GM18508 (cell line): ENCODE measurements around the gene SERPING1.

ENCODE experiments used
- ATAC-seq: cut with Tn5 transposase; IDR thresholded peaks from one replicate; pipeline ENCODE4 v1.9.1; 2021; ENCODE audit warnings: moderate number of reproducible peaks; ENCODE audit not compliant: insufficient read depth, unreplicated experiment

Gene SERPING1

DNA sequence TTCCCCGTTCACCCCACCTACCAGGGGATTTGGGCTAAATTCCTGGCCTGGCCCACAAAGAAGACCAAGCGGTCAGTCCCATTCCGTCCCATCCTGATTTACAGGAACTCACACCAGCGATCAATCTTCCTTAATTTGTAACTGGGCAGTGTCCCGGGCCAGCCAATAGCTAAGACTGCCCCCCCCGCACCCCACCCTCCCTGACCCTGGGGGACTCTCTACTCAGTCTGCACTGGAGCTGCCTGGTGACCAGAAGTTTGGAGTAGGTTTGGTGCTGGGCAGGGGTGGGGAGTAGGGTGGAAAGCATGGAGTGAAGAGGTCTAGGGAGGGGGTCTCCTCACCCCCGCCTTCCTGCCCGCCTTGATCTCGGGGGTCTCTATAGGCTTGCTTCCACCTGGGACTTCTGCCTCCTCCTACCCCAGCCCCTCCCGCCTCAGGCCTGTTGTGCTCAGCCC lies at the start of gene SERPING1:
TSS of gene SERPING1 (plus strand) at position 225 of the 455 bp plus-strand sequence. CDS start 586 bp downstream, outside the sequence.
- no peak for ATAC-seq

- peak; percentile 84 for ATAC-seq
These were observed 49.6 kb upstream of the SERPING1 start for GRCh38 chr11:57547854-57548377.

DNA sequence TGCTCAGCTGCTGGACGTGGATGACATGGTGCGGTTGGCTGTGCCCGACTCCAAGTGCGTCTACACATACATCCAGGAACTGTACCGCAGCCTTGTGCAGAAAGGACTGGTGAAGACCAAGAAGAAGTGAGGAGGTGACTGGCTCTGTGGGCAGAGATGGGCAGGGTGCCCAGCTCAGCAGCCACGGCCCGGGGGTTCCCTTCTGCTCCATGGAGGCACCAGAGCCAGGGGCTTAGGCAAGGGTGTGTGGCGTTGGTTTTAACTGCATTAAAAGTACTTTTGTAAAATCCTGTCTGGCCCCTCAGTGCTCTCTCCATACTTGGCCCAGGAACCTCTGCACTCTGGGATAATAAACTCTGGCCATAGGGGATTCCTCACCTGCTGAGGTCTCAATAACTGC lies 47.5 kb upstream of the SERPING1 start:
- no peak for ATAC-seq

GRCh38 chr11:57551941-57552340 lies 45.5 kb upstream of the SERPING1 start:
- no peak for ATAC-seq

- no peak for ATAC-seq
These were observed 45.0 kb upstream of the SERPING1 start for GRCh38 chr11:57552479-57552878.

DNA sequence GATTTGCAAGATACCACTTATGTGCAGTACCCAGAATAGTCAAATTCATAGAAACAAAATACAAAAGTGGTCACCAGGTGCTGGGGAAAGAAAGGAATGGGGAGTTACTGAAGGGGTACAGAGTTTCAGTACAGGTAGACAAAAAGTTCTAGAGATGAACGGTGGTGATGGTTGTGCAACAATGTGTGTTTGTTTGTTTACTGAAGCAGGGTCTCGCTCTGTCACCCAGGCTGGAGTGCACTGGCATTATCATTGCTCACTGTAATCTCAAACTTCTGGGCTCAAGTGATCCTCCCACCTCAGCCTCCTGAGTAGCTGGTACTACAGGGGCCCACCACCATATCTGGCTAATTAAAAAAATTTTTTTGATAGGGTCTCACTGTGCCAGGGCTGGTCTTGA lies 42.1 kb upstream of the SERPING1 start:
- ATAC-seq: no peak

DNA sequence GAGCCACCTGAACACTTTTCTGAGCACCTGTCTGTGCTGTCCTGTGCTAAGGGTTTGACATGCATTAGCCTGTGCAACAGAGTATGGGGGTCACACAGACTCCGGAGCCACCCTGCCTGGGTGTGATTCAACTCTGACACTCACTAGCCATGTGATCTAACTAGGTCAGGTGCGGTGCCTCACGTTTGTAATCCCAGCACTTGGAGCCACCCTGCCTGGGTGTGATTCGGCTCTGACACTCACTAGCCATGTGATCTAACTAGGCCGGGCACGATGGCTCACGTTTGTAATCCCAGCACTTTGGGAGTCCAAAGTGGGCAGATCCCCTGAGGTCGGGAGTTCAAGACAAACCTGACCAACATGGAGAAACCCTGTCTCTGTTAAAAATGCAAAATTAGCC lies 41.4 kb upstream of the SERPING1 start:
- no peak for ATAC-seq

DNA sequence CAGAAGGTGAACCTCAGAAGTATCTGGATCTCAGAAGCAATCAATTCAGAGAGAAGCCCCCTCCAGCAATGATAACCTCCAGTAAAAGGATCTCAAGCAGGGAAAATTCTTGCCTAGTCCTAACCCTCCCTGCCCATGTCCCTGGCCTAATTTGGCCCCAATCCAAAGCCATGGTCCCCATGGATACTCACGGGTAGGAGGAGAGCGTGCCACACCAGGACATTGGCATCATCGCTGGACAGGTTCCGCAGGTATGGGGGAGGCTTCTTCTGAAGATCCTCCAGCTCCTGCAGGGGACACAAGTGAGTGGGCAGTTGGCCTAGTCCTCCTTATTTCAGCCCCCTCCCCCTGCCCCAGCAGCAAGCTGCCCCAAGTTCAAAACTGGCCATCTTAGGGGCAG lies 37.3 kb upstream of the SERPING1 start:
- no peak for ATAC-seq

GRCh38 chr11:57562596-57562995 lies 34.9 kb upstream of the SERPING1 start:
- ATAC-seq: no peak

DNA sequence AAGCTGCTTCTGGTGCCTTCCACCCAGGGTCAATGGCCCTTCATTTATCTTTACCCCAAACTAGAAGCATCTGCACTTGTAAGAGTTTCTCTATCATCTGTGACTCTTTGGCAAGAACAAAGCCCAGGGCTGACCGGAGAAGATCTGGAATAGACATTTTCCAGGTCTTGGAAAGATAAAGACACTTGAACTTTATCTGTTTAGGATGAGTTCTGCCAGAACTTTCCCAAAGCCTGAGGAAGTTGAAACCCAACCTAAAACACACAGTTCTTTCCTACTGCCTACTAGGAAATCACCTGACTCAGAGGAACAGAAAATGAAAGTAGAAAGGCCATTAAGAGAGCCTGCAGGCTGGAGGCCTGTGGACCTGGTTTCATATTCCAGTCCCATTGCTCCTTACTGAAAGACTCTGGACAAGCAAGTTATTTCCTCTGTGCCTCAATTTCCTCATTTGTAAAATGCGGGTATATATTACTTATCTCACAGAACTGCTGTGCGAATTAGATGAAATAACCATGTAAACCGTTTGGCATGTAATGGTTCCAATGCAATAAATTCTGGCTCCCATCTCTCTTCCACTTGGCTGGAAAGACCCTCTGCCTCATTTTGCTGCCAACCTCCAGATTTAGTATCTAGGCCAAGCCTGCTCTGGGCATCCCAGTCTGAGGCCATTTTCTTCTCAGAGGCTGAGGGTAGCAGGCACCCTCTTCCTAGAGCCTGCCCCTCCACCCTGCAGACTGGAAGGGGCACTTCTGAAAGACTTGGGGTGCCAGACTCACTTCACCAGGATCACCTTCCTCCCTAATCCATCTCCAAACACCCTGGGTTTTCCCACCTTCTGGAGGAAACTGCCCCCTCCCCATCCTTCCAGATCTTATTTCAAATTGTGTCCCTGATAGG lies 31.2 kb upstream of the SERPING1 start:
- peak; percentile 72 for ATAC-seq

- no peak for ATAC-seq
These were observed 30.5 kb upstream of the SERPING1 start for GRCh38 chr11:57566905-57567514.

GRCh38 chr11:57567515-57568329 lies 29.8 kb upstream of the SERPING1 start, which contains the start of gene UBE2L6:
Gene UBE2L6, minus strand, starts transcription at chr11:57567672. Its CDS starts 61 bp downstream, at chr11:57567611.
- ATAC-seq: peak; percentile 10

DNA sequence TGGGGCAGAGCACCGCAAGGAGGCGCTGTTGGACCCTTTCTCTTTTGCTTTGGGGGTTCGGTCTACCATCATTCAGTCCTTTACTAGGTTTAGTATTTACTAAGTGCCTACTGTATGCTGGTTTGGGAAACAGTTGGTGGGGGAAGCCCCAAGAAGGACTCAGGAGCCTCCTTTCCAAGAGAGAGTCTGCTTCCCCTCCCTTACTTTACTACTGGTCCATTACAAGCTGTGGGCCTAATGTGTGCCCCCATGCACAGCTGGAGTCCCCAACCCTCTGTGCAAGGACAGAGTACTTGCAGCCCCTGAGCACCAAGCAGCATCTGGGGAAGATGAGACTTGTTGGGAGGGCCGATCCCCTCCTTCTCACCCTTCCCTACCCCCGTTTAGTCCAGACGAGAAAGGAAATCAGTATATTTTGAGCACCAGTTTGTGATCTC lies 29.1 kb upstream of the SERPING1 start:
- ATAC-seq: peak; percentile 58

GRCh38 chr11:57571606-57572005 lies 25.9 kb upstream of the SERPING1 start:
- no peak for ATAC-seq

GRCh38 chr11:57574061-57574460 lies 23.4 kb upstream of the SERPING1 start:
- ATAC-seq: no peak

GRCh38 chr11:57584341-57584740 lies 13.1 kb upstream of the SERPING1 start:
- no peak for ATAC-seq

DNA sequence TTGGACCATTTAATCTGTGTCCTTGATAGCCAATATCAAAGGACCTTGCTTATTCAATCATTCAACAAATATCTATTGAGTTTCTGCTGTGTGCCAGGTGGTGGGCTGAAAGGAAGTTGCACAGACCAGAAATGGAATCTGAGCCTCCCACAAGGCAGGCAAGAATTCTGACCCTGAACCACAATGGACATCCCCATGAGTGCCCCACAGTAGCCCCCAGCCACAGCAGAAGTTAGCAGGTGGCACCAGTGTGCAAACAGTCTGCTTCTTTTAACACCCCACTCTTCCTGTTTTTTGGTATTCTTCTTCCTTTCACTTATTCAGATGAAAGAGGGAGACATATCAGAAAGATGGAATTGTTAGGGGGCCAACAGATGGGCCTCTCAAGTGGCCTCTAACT lies 12.2 kb upstream of the SERPING1 start:
- no peak for ATAC-seq

GRCh38 chr11:57586711-57587245 lies 10.7 kb upstream of the SERPING1 start:
- ATAC-seq: no peak

- no peak for ATAC-seq
These were observed 9.3 kb upstream of the SERPING1 start for GRCh38 chr11:57588046-57588710.
